Thyroid gland (tissue), 4 donors: ENCODE data around the gene GALNT3. TPM values are rescaled to one million over a fixed set of nuclear protein-coding genes. Genes with fewer than 3 reads are reported as not detected.

Experiments used
- DNase-seq, 2 donors: peaks; one replicate each; pipeline ENCODE4 v3.0.0-alpha.2; 2019
- H3K27ac ChIP-seq, 3 donors: fragments of 200-600 bp; sonication (generic); 1 replicate in 2 of 3; 2 replicates in 1 of 3; pipeline ENCODE4 v1.5.1; 2016 to 2019; ENCODE audit warnings: mild to moderate bottlenecking in 1 of 3, moderate library complexity in 1 of 3
- H3K27me3 ChIP-seq: fragments of 200-600 bp; sonication (generic); one replicate; pipeline ENCODE4 v1.5.1; 2019
- H3K36me3 ChIP-seq, 2 donors: fragments of 200-600 bp; sonication (generic); one replicate each; pipeline ENCODE4 v1.5.1; 2016 to 2019
- H3K4me1 ChIP-seq, 2 donors: fragments of 200-600 bp; sonication (generic); one replicate each; pipeline ENCODE4 v1.5.1; 2017 to 2019
- H3K4me3 ChIP-seq, 3 donors: fragments of 200-600 bp; sonication (generic); replicated peaks in 1 of 3; 1 replicate in 2 of 3; 2 replicates in 1 of 3; pipeline ENCODE4 v1.5.1; 2016; ENCODE audit warnings: mild to moderate bottlenecking in 1 of 3
- H3K9me3 ChIP-seq: fragments of 200-600 bp; sonication (generic); one replicate; pipeline ENCODE4 v1.5.1; 2017
- POLR2A ChIP-seq, 2 donors: fragments of 450-650 bp; IDR thresholded peaks; one replicate each; pipeline ENCODE4 v1.6.1; 2017; ENCODE audit warnings: antibody characterized with exemption in 2 of 2, mild to moderate bottlenecking in 2 of 2, moderate library complexity in 1 of 2
- WGBS, 2 donors: methylation state at CpG; one replicate each; pipeline ENCODE4 v1.1.5; 2017; 5-methylcytosine and 5-hydroxymethylcytosine counted together
- intact Hi-C: fragments of 100-400 bp; cut with DNase I; formaldehyde crosslinking; loops from one replicate; pipeline ENCODE4 v1.15.1; 2023
- total RNA-seq, 4 donors: library from RNA; depleted of rRNA; stranded (reverse); fragments of >200 nt; gene quantifications; one replicate each; pipeline ENCODE4 v1.2.3, GENCODE V29; 2016
- TF ChIP-seq, protein P1 (sequence below), 6 experiments: fragments of 200-600 bp in 3 of 6; fragments of 450-650 bp in 3 of 6; sonication (generic) in 3 of 6; IDR thresholded peaks; one replicate each; pipeline ENCODE4 v1.5.1; 2016 to 2019; ENCODE audit warnings: antibody characterized with exemption in 6 of 6, mild to moderate bottlenecking in 2 of 6, inconsistent platforms in 1 of 6, moderate library complexity in 1 of 6

GALNT3 gene
- total RNA-seq, 4 donors from 2014 or later, result 48.8 to 78.5 (median 59.2) TPM

DNA sequence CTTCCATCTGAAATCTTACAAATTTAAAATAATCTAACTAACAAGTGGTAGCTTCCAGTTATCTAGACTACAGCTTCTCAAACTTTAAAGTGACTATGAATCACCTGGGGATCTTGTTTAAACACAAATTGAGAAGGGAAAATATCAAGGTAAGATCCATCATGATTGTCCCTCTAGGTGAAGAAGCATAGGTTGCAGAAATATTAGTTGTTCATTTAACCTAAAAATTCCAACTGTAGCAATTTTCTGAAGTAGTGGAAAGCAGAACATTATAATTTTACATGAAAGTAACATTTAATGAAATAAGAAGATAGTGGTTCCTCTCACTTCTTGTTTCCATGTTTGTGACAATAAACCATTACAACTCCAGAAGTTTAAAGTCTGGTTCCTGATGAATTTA is 17.3 kb downstream of the GALNT3 start:
- Histone ChIP-seq H3K36me3 (no peaks in the 10 kb centered on the region), H3K27ac (peak overlapping the region in 2 of 3 donors; percentile 19 to 60), H3K4me3 (no peak overlapping the region), H3K9me3 (no peaks in the 10 kb centered on the region), H3K27me3 (no peaks in the 10 kb centered on the region), H3K4me1 (peaks cover 4 to 14% of the 10 kb centered on the region in 2 donors)
- TF ChIP-seq, protein P1, sequence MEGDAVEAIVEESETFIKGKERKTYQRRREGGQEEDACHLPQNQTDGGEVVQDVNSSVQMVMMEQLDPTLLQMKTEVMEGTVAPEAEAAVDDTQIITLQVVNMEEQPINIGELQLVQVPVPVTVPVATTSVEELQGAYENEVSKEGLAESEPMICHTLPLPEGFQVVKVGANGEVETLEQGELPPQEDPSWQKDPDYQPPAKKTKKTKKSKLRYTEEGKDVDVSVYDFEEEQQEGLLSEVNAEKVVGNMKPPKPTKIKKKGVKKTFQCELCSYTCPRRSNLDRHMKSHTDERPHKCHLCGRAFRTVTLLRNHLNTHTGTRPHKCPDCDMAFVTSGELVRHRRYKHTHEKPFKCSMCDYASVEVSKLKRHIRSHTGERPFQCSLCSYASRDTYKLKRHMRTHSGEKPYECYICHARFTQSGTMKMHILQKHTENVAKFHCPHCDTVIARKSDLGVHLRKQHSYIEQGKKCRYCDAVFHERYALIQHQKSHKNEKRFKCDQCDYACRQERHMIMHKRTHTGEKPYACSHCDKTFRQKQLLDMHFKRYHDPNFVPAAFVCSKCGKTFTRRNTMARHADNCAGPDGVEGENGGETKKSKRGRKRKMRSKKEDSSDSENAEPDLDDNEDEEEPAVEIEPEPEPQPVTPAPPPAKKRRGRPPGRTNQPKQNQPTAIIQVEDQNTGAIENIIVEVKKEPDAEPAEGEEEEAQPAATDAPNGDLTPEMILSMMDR (IDR thresholded peaks at IDR 0.05), result no peak
- TF ChIP-seq POLR2A (IDR thresholded peaks at IDR 0.05), result no peak
- intact Hi-C loops, result no loop called here
- DNase-seq, result no peak

DNA sequence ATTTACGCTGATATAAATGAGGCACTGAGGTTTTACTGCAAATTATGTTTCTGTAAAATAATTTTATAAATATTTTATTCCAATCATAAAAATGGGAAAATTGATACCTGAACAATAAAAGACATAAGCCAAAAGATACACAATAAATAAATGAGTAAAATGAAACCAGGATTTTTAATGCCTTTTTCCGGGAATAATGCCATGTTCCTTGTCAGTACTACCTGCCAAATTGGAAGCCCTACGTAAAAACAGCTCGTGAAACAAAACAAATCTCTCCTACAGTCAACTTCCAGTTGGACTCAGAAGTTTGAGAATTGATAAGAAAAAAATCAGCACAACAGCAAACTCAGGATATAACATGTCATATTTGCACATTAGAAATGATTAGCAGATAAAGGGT is 18.0 kb downstream of the GALNT3 start:
- intact Hi-C loops, result no loop called here
- Histone ChIP-seq H3K9me3 (no peaks in the 10 kb centered on the region), H3K4me1 (peaks cover 4 to 14% of the 10 kb centered on the region in 2 donors), H3K36me3 (no peaks in the 10 kb centered on the region), H3K4me3 (no peak overlapping the region), H3K27ac (peak overlapping the region in 2 of 3 donors; percentile 19 to 60), H3K27me3 (no peaks in the 10 kb centered on the region)
- no peak for DNase-seq
- 28 to 32% methylated on average over 4 of the region's 4 CpGs for WGBS, 2 donors
- no peak for TF ChIP-seq POLR2A (IDR thresholded peaks at IDR 0.05)
- TF ChIP-seq, protein P1 (IDR thresholded peaks at IDR 0.05), result no peak

DNA sequence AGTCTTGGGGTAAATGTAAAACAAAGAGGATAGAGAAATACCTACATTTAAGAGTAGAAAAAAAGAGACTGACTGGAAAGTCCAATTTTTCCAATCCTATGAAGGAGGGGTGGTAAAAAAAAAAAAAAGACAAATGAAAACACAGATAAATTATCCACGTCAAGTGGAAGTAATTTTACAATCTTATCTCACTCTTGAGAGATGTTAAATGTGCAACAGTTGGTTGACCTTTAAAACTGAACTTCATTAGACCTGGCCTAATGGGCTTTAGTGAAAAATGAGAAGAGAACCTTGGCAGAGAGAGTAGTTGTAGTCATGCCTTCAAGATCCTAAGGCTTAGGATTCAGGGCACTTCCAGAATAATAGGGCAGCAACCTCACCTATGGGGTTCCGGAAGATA is 20.4 kb downstream of the GALNT3 start:
- Histone ChIP-seq H3K4me1 (peaks cover 4 to 14% of the 10 kb centered on the region in 2 donors), H3K27ac (no peak overlapping the region), H3K36me3 (no peaks in the 10 kb centered on the region), H3K9me3 (no peaks in the 10 kb centered on the region), H3K4me3 (no peak overlapping the region), H3K27me3 (no peaks in the 10 kb centered on the region)
- 73 to 76% methylated on average over 2 of the region's 2 CpGs for WGBS, 2 donors
- no peak for DNase-seq
- intact Hi-C loops, result no loop called here
- TF ChIP-seq POLR2A (IDR thresholded peaks at IDR 0.05), result no peak
- TF ChIP-seq, protein P1 (IDR thresholded peaks at IDR 0.05), result no peak

- no peak for DNase-seq
- intact Hi-C loops, result no loop called here
- H3K36me3 ChIP-seq, result no peaks in the 10 kb centered on the region
- H3K27me3 ChIP-seq, result no peaks in the 10 kb centered on the region
- 87 to 93% methylated on average over 3 of the region's 3 CpGs for WGBS, 2 donors
- TF ChIP-seq, protein P1 (IDR thresholded peaks at IDR 0.05), result no peak
- TF ChIP-seq POLR2A (IDR thresholded peaks at IDR 0.05), result no peak
- H3K27ac ChIP-seq, result no peak overlapping the region
- no peak overlapping the region for H3K4me3 ChIP-seq
- peaks cover 0 to 8% of the 10 kb centered on the region in 2 donors for H3K4me1 ChIP-seq
- H3K9me3 ChIP-seq, result no peaks in the 10 kb centered on the region
These were observed 21.9 kb downstream of the GALNT3 start for GRCh38 chr2:165772183-165772582.

GRCh38 chr2:165766326-165766927 is 27.6 kb downstream of the GALNT3 start:
- peaks cover 8 to 10% of the 10 kb centered on the region in 2 donors for H3K4me1 ChIP-seq
- H3K27me3 ChIP-seq, result no peaks in the 10 kb centered on the region
- H3K9me3 ChIP-seq, result no peaks in the 10 kb centered on the region
- no peaks in the 10 kb centered on the region for H3K36me3 ChIP-seq
- intact Hi-C loops, result no loop called here
- no peak overlapping the region for H3K4me3 ChIP-seq
- no peak for DNase-seq
- TF ChIP-seq POLR2A (IDR thresholded peaks at IDR 0.05), result no peak
- TF ChIP-seq, protein P1 (IDR thresholded peaks at IDR 0.05), result no peak
- H3K27ac ChIP-seq, result no peak overlapping the region
